K562 (cell line): ENCODE results near the gene DCAKD. TPM values are rescaled to one million over a fixed set of nuclear protein-coding genes. Genes with fewer than 3 reads are reported as not detected.
A peak's percentile ranks its signal among the peaks of the same experiment; 100 is the strongest.

ENCODE experiments used
- EGR1 ChIP-seq: fragments of 450-650 bp; conservative IDR thresholded peaks from 2 replicates; pipeline ENCODE4 v1.6.1; 2017; ENCODE audit warnings: mild to moderate bottlenecking
- ETS2 ChIP-seq: IDR thresholded peaks from 2 replicates; pipeline ENCODE4 v1.6.1; 2016; ENCODE audit warnings: borderline replicate concordance, missing genetic modification characterization, mild to moderate bottlenecking, moderate library complexity, missing compliant biosample characterization; ENCODE audit not compliant: poor library complexity, severe bottlenecking
- FOSL1 ChIP-seq: fragments of 200-800 bp; sonication (Bioruptor generic); conservative IDR thresholded peaks from 2 replicates; pipeline ENCODE4 v1.6.1; 2016; ENCODE audit warnings: missing genetic modification characterization, missing compliant biosample characterization
- FOXJ3 ChIP-seq: sonication (generic); formaldehyde crosslinking; IDR thresholded peaks from 2 replicates; pipeline ENCODE4 v1.4.0; 2020; ENCODE audit warnings: mild to moderate bottlenecking, missing genetic modification reagents
- HDGF ChIP-seq: fragments of 450-650 bp; IDR thresholded peaks from 2 replicates; pipeline ENCODE4 v1.6.1; 2016
- KAT2B ChIP-seq: IDR thresholded peaks from one replicate; pipeline ENCODE4 v1.6.1; 2012; ENCODE audit warnings: low read depth, mild to moderate bottlenecking, control low read depth, inconsistent platforms, low read length, moderate library complexity
- KDM4B ChIP-seq, 2 experiments: fragments of 450-650 bp in 1 of 2; sonication (generic) in 1 of 2; IDR thresholded peaks; 2 replicates each; pipeline ENCODE4 v1.6.1; 2016 to 2017; ENCODE audit warnings: borderline replicate concordance in 2 of 2, antibody characterized with exemption in 1 of 2, low read depth in 1 of 2, mild to moderate bottlenecking in 1 of 2
- POU5F1 ChIP-seq: fragments of 150-350 bp; IDR thresholded peaks from 2 replicates; pipeline ENCODE4 v1.6.1; 2014; ENCODE audit warnings: borderline replicate concordance, low read length, low read depth, mild to moderate bottlenecking; ENCODE audit not compliant: partially characterized antibody
- SIX5 ChIP-seq, 2 experiments: IDR thresholded peaks; 2 replicates each; pipeline ENCODE4 v1.6.1; 2011; ENCODE audit warnings: low read length in 2 of 2, borderline replicate concordance in 1 of 2, low read depth in 1 of 2, mild to moderate bottlenecking in 1 of 2, moderate library complexity in 1 of 2; ENCODE audit not compliant: insufficient read depth in 1 of 2
- TCF7 ChIP-seq: sonication (generic); IDR thresholded peaks from 2 replicates; pipeline ENCODE4 v1.6.1; 2016; ENCODE audit warnings: antibody characterized with exemption, borderline replicate concordance
- TEAD4 ChIP-seq, 2 experiments: sonication (generic) in 1 of 2; formaldehyde crosslinking in 1 of 2; IDR thresholded peaks; 2 replicates each; pipeline versions ENCODE4 v1.6.1 to v1.8.0; 2012 to 2022; ENCODE audit warnings: borderline replicate concordance in 1 of 2, inconsistent platforms in 1 of 2, low read length in 1 of 2, mild to moderate bottlenecking in 1 of 2, missing genetic modification reagents in 1 of 2
- ZNF23 ChIP-seq: fragments of 250-450 bp; sonication (Bioruptor Pico); IDR thresholded peaks from 2 replicates; pipeline ENCODE4 v1.4.0; 2020; ENCODE audit warnings: mild to moderate bottlenecking
- ZNF274 ChIP-seq: IDR thresholded peaks from 2 replicates; pipeline ENCODE4 v1.6.1; 2011; ENCODE audit warnings: low read depth, mild to moderate bottlenecking, low read length, moderate library complexity, borderline replicate concordance
- ZNF311 ChIP-seq: fragments of 250-450 bp; sonication (Bioruptor Pico); IDR thresholded peaks from 2 replicates; pipeline ENCODE4 v1.4.0; 2020; ENCODE audit warnings: mild to moderate bottlenecking, moderate library complexity
- ZNF384 ChIP-seq: IDR thresholded peaks from 2 replicates; pipeline ENCODE4 v1.6.1; 2012; ENCODE audit warnings: low read depth, low read length, improper control_type of control experiment
- ZNF584 ChIP-seq: fragments of 200-800 bp; sonication (Bioruptor generic); IDR thresholded peaks from 2 replicates; pipeline ENCODE4 v1.6.1; 2016; ENCODE audit warnings: low read depth, mild to moderate bottlenecking, missing genetic modification characterization, missing compliant biosample characterization
- polyA plus RNA-seq, 8 experiments: library from polyadenylated mRNA; depleted of rRNA in 4 of 8; stranded (reverse) in 5 of 8; unstranded in 3 of 8; fragments of >200 nt; fragmentation: Nextera tagmentation in 2 of 8; fragmentation: Illumina TruSeq in 1 of 8; extraction: Ambion mirVana in 2 of 8; extraction: Trizol in 1 of 8; gene quantifications; 2 replicates each; pipeline versions ENCODE4 v1.2.1 to v1.2.3, GENCODE V29; 2011 to 2014; ENCODE audit warnings: inconsistent platforms in 1 of 8, missing spikeins in 1 of 8
- total RNA-seq, 7 experiments: library from RNA; depleted of rRNA in 6 of 7; stranded (reverse); fragments of >200 nt in 6 of 7; fragmentation: Illumina TruSeq in 2 of 7; extraction: Trizol in 2 of 7; gene quantifications; 2 replicates each; pipeline versions ENCODE4 v1.2.1 to v1.2.3, GENCODE V29; 2011 to 2021; ENCODE audit warnings: low replicate concordance in 1 of 7
- TF ChIP-seq, protein P1 (sequence below), 3 experiments: IDR thresholded peaks in 2 of 3; conservative IDR thresholded peaks in 1 of 3; 2 replicates each; pipeline ENCODE4 v1.5.1; 2011 to 2012; ENCODE audit warnings: low read length in 3 of 3, mild to moderate bottlenecking in 3 of 3, control low read depth in 2 of 3, improper control_type of control experiment in 1 of 3, inconsistent platforms in 1 of 3, low read depth in 1 of 3, mixed read lengths in 1 of 3, moderate library complexity in 1 of 3; ENCODE audit not compliant: insufficient read depth in 2 of 3
- TF ChIP-seq, protein P2 (sequence below): fragments of 250-450 bp; sonication (Bioruptor Pico); IDR thresholded peaks from 2 replicates; pipeline ENCODE4 v1.8.0; 2021; ENCODE audit warnings: borderline replicate concordance, mild to moderate bottlenecking, moderate library complexity; ENCODE audit not compliant: poor library complexity, severe bottlenecking

DCAKD gene
- total and polyA plus RNA-seq, 9 of the 15 experiments (the other 6 are each of a cell fraction or from before 2014, with no cell fraction given) = 7.9 to 35.5 (median 21.4) TPM

DNA sequence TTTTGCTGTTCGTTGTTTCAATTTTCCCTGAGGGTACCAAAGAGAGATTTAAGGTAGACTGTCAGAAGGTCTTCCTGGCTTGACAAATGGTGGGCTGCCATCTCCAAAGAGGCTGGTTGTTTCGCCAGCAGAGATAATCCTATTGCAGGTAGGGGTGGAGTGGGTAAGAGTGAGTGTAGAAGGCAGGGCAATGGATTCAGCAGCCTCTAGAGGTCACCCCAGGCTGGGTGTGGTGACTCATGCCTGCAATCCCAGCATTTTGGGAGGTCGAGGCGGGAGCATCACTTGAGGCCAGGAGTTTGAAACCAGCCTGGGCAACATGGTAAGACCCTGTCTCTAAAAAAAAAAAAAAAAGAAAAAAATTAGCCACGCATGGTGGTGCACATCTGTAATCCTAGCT lies 34.6 kb downstream of the DCAKD start (continued):
- TF ChIP-seq, protein P1, sequence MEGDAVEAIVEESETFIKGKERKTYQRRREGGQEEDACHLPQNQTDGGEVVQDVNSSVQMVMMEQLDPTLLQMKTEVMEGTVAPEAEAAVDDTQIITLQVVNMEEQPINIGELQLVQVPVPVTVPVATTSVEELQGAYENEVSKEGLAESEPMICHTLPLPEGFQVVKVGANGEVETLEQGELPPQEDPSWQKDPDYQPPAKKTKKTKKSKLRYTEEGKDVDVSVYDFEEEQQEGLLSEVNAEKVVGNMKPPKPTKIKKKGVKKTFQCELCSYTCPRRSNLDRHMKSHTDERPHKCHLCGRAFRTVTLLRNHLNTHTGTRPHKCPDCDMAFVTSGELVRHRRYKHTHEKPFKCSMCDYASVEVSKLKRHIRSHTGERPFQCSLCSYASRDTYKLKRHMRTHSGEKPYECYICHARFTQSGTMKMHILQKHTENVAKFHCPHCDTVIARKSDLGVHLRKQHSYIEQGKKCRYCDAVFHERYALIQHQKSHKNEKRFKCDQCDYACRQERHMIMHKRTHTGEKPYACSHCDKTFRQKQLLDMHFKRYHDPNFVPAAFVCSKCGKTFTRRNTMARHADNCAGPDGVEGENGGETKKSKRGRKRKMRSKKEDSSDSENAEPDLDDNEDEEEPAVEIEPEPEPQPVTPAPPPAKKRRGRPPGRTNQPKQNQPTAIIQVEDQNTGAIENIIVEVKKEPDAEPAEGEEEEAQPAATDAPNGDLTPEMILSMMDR (IDR thresholded peaks at IDR 0.05 in 2 of 3, conservative IDR thresholded peaks at IDR 0.05 in 1 of 3; ENCODE audit: insufficient read depth in 2 of 3, low read depth in 1 of 3, low read length in 3 of 3) = peak; percentile 54 to 63 (median 57)
- TF ChIP-seq, protein P2, sequence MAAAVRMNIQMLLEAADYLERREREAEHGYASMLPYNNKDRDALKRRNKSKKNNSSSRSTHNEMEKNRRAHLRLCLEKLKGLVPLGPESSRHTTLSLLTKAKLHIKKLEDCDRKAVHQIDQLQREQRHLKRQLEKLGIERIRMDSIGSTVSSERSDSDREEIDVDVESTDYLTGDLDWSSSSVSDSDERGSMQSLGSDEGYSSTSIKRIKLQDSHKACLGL (CRISPR knock-in tag) = no peak
- TF ChIP-seq FOXJ3 (CRISPR knock-in tag) = no peak
- TF ChIP-seq TCF7 = no peak
- no peak for TF ChIP-seq ZNF23
- TF ChIP-seq ETS2 (tag) = no peak
- TF ChIP-seq ZNF311 (CRISPR knock-in tag) = no peak
- no peak for TF ChIP-seq KAT2B
- no peak for TF ChIP-seq TEAD4 (IDR thresholded peaks at IDR 0.05; ENCODE audit: low read length)
- TF ChIP-seq TEAD4 (CRISPR knock-in tag; IDR thresholded peaks at IDR 0.05; ENCODE audit: borderline replicate concordance) = no peak
- TF ChIP-seq POU5F1 = no peak
- TF ChIP-seq EGR1 = no peak
- TF ChIP-seq SIX5 (IDR thresholded peaks at IDR 0.05; ENCODE audit: borderline replicate concordance in 1 of 2, insufficient read depth in 1 of 2, low read depth in 1 of 2, low read length in 2 of 2) = no peak
- TF ChIP-seq KDM4B (IDR thresholded peaks at IDR 0.05; ENCODE audit: borderline replicate concordance in 2 of 2, low read depth in 1 of 2) = no peak
- TF ChIP-seq FOSL1 (tag) = peak; percentile 81
- no peak for TF ChIP-seq ZNF384
- TF ChIP-seq ZNF584 (CRISPR knock-in tag) = no peak
- TF ChIP-seq ZNF274 = no peak
- no peak for TF ChIP-seq HDGF
